IMR-90 (cell line): ENCODE data around the gene ZDHHC17. TPM values are rescaled to one million over a fixed set of nuclear protein-coding genes. Genes with fewer than 3 reads are reported as not detected.

ENCODE experiments used
- ATAC-seq: fragments of 200-7000 bp; cut with Tn5 transposase; 2 replicates; pipeline ENCODE4 v1.9.1; 2020; ENCODE audit warnings: low read depth, mild to moderate bottlenecking, moderate library complexity
- BruUV-seq: library from RNA; stranded (reverse); fragments of 400-500 nt; replicated peaks from 2 replicates; lab custom pipeline; 2021; lab: Mats Ljungman, UMichigan
- CTCF ChIA-PET: fragments of 300-600 bp; formaldehyde crosslinking; extraction: SDS; loops from one replicate; lab custom pipeline; 2021; ENCODE audit warnings: antibody characterized with exemption; lab: Yijun Ruan, JAX
- POLR2A ChIA-PET: fragments of 300-600 bp; sonication (Branson Sonifier 250); formaldehyde crosslinking; loops from one replicate; lab custom pipeline; 2022; ENCODE audit warnings: antibody characterized with exemption; ENCODE audit not compliant: unreplicated experiment; lab: Charles Lee
- DNase-seq: peaks from one replicate; pipeline ENCODE4 v3.0.0; 2013
- H2AFZ ChIP-seq: replicated peaks from 2 replicates; pipeline ENCODE3; 2013; ENCODE audit warnings: low read length, mild to moderate bottlenecking; ENCODE audit not compliant: poor library complexity
- H2AK5ac ChIP-seq: 2 replicates; pipeline ENCODE4 v1.6.1; 2013; ENCODE audit warnings: low read depth, low read length, inconsistent platforms
- H2AK9ac ChIP-seq: replicated peaks from 2 replicates; pipeline ENCODE3; 2013; ENCODE audit warnings: mild to moderate bottlenecking, low read depth, low read length, moderate library complexity; ENCODE audit not compliant: poor library complexity
- H2BK120ac ChIP-seq: 2 replicates; pipeline ENCODE4 v1.6.1; 2013; ENCODE audit warnings: low read depth, low read length, inconsistent platforms
- H2BK15ac ChIP-seq: 3 replicates; pipeline ENCODE4 v1.6.1; 2013; ENCODE audit warnings: low read depth, low read length, inconsistent platforms
- H2BK20ac ChIP-seq: 2 replicates; pipeline ENCODE4 v1.6.1; 2013; ENCODE audit warnings: low read depth, mild to moderate bottlenecking, inconsistent platforms, low read length, moderate library complexity
- H2BK5ac ChIP-seq: 2 replicates; pipeline ENCODE4 v1.6.1; 2013; ENCODE audit warnings: mild to moderate bottlenecking, low read depth, low read length, inconsistent platforms; ENCODE audit not compliant: poor library complexity, severe bottlenecking
- H3K14ac ChIP-seq: replicated peaks from 2 replicates; pipeline ENCODE4 v1.6.1; 2013; ENCODE audit warnings: low read depth, low read length, inconsistent platforms
- H3K18ac ChIP-seq: 2 replicates; pipeline ENCODE4 v1.6.1; 2013; ENCODE audit warnings: low read depth, low read length, control low read depth
- H3K23ac ChIP-seq: 2 replicates; pipeline ENCODE4 v1.6.1; 2013; ENCODE audit warnings: low read depth, low read length, inconsistent platforms
- H3K27ac ChIP-seq: 2 replicates; pipeline ENCODE4 v1.5.1; 2013; ENCODE audit warnings: mild to moderate bottlenecking, control low read depth, low read length; ENCODE audit not compliant: insufficient read depth
- H3K27me3 ChIP-seq: 2 replicates; pipeline ENCODE4 v1.6.1; 2013; ENCODE audit warnings: low read length; ENCODE audit not compliant: control insufficient read depth, insufficient read depth
- H3K36me3 ChIP-seq: 2 replicates; pipeline ENCODE4 v1.6.1; 2013; ENCODE audit warnings: low read length, mixed read lengths; ENCODE audit not compliant: control insufficient read depth, insufficient read depth
- H3K4ac ChIP-seq: 2 replicates; pipeline ENCODE4 v1.6.1; 2013; ENCODE audit warnings: low read depth, low read length, inconsistent platforms
- H3K4me1 ChIP-seq: 2 replicates; pipeline ENCODE4 v1.6.1; 2013; ENCODE audit warnings: low read length, mixed read lengths; ENCODE audit not compliant: control insufficient read depth, insufficient read depth
- H3K4me2 ChIP-seq: 2 replicates; pipeline ENCODE4 v1.6.1; 2013; ENCODE audit warnings: low read depth, mild to moderate bottlenecking, control low read depth, low read length, moderate library complexity
- H3K4me3 ChIP-seq: 2 replicates; pipeline ENCODE4 v1.5.1; 2013; ENCODE audit warnings: low read depth, mild to moderate bottlenecking, control low read depth, low read length, moderate library complexity; ENCODE audit not compliant: insufficient read depth
- H3K56ac ChIP-seq: 2 replicates; pipeline ENCODE4 v1.6.1; 2013; ENCODE audit warnings: low read length, inconsistent platforms; ENCODE audit not compliant: insufficient read depth; ENCODE audit errors: extremely low read depth
- H3K79me1 ChIP-seq, 2 experiments: 2 replicates each; pipeline ENCODE4 v1.6.1; 2013; ENCODE audit warnings: low read length in 2 of 2, inconsistent platforms in 1 of 2, low read depth in 1 of 2
- H3K9ac ChIP-seq: 2 replicates; pipeline ENCODE4 v1.6.1; 2013; ENCODE audit warnings: low read depth, low read length, control low read depth
- H3K9me1 ChIP-seq: 2 replicates; pipeline ENCODE4 v1.6.1; 2013; ENCODE audit warnings: low read length, inconsistent platforms; ENCODE audit not compliant: insufficient read depth
- H3K9me3 ChIP-seq: 2 replicates; pipeline ENCODE4 v1.6.1; 2013; ENCODE audit warnings: low read length; ENCODE audit not compliant: control insufficient read depth, insufficient read depth
- H4K20me1 ChIP-seq: 2 replicates; pipeline ENCODE4 v1.6.1; 2013; ENCODE audit warnings: low read length, inconsistent platforms; ENCODE audit not compliant: insufficient read depth
- H4K5ac ChIP-seq: 2 replicates; pipeline ENCODE4 v1.6.1; 2013; ENCODE audit warnings: mild to moderate bottlenecking, low read depth, low read length, control low read depth
- H4K8ac ChIP-seq, 2 experiments: 2 replicates each; pipeline ENCODE4 v1.6.1; 2013; ENCODE audit warnings: low read depth in 2 of 2, low read length in 2 of 2, control low read depth in 1 of 2, inconsistent platforms in 1 of 2
- H4K91ac ChIP-seq: 2 replicates; pipeline ENCODE4 v1.6.1; 2013; ENCODE audit warnings: low read depth, low read length, inconsistent platforms; ENCODE audit not compliant: insufficient read depth
- BHLHE40 ChIP-seq: fragments of 150-350 bp; IDR thresholded peaks from 2 replicates; pipeline ENCODE4 v1.6.1; 2016; ENCODE audit warnings: mild to moderate bottlenecking, low read depth, low read length
- CEBPB ChIP-seq: IDR thresholded peaks from 2 replicates; pipeline ENCODE4 v1.6.1; 2012; ENCODE audit warnings: low read depth, low read length, improper control_type of control experiment
- CHD1 ChIP-seq: IDR thresholded peaks from 2 replicates; pipeline ENCODE4 v1.6.1; 2012; ENCODE audit warnings: low read depth, low read length, improper control_type of control experiment
- FOS ChIP-seq: fragments of 150-350 bp; IDR thresholded peaks from 2 replicates; pipeline ENCODE4 v1.6.1; 2016; ENCODE audit warnings: low read depth, low read length
- MAFK ChIP-seq: IDR thresholded peaks from 2 replicates; pipeline ENCODE4 v1.6.1; 2012; ENCODE audit warnings: low read depth, low read length, improper control_type of control experiment
- MAZ ChIP-seq: IDR thresholded peaks from 2 replicates; pipeline ENCODE4 v1.6.1; 2012; ENCODE audit warnings: low read depth, mild to moderate bottlenecking, low read length, improper control_type of control experiment, moderate library complexity, borderline replicate concordance
- MXI1 ChIP-seq: IDR thresholded peaks from 2 replicates; pipeline ENCODE4 v1.6.1; 2012; ENCODE audit warnings: low read depth, mild to moderate bottlenecking, low read length, moderate library complexity, borderline replicate concordance
- NFE2L2 ChIP-seq: fragments of 150-350 bp; IDR thresholded peaks from 2 replicates; pipeline ENCODE4 v1.6.1; 2016; ENCODE audit warnings: low read depth, mild to moderate bottlenecking, low read length
- POLR2A ChIP-seq: IDR thresholded peaks from 2 replicates; pipeline ENCODE4 v1.6.1; 2012; ENCODE audit warnings: mild to moderate bottlenecking, low read depth, low read length
- RAD21 ChIP-seq: IDR thresholded peaks from 2 replicates; pipeline ENCODE4 v1.6.1; 2012; ENCODE audit warnings: low read length, improper control_type of control experiment
- RCOR1 ChIP-seq: IDR thresholded peaks from 2 replicates; pipeline ENCODE4 v1.6.1; 2012; ENCODE audit warnings: mild to moderate bottlenecking, low read length, improper control_type of control experiment; ENCODE audit not compliant: insufficient replicate concordance
- RFX5 ChIP-seq: IDR thresholded peaks from 2 replicates; pipeline ENCODE4 v1.8.0; 2012; ENCODE audit warnings: low read depth, mild to moderate bottlenecking, low read length, moderate library complexity
- SMC3 ChIP-seq: fragments of 150-350 bp; IDR thresholded peaks from 2 replicates; pipeline ENCODE4 v1.6.1; 2016; ENCODE audit warnings: low read depth, mild to moderate bottlenecking, antibody characterized with exemption, low read length, moderate library complexity
- USF2 ChIP-seq: fragments of 150-350 bp; IDR thresholded peaks from 2 replicates; pipeline ENCODE4 v1.6.1; 2017; ENCODE audit warnings: mild to moderate bottlenecking, antibody characterized with exemption, low read length, low read depth
- WGBS, 2 experiments: methylation state at CpG; one replicate each; pipeline versions ENCODE4 v1.1.5 to v1.1.7; 2013; ENCODE audit warnings: missing lambda C conversion rate in 2 of 2; ENCODE audit not compliant: insufficient read length in 1 of 2; ENCODE audit errors: extremely low coverage in 2 of 2; 5-methylcytosine and 5-hydroxymethylcytosine counted together
- dilution Hi-C: fragments of 300-500 bp; cut with HindIII; formaldehyde crosslinking; loops from one replicate; pipeline ENCODE4 v1.14.3; 2018; ENCODE audit warnings: low sequenced_read_pairs; ENCODE audit not compliant: unreplicated experiment
- in situ Hi-C: fragments of 300-500 bp; cut with MboI; formaldehyde crosslinking; loops from 3 replicates; pipeline ENCODE4 v1.14.3; 2019; ENCODE audit warnings: low sequenced_read_pairs, inconsistent platforms, mixed read lengths
- intact Hi-C: fragments of 100-400 bp; cut with micrococcal nuclease; formaldehyde crosslinking; loops from 2 replicates; pipeline ENCODE4 v1.10.0; 2022
- polyA plus RNA-seq, 3 experiments: library from polyadenylated mRNA; depleted of rRNA; stranded (reverse); fragments of >200 nt; gene quantifications; 2 replicates each; pipeline ENCODE4 v1.2.3, GENCODE V29; 2012; ENCODE audit warnings: low replicate concordance in 1 of 3
- total RNA-seq: library from RNA; depleted of rRNA; stranded (reverse); fragments of >200 nt; gene quantifications from 2 replicates; pipeline ENCODE4 v1.2.3, GENCODE V29; 2012
- TF ChIP-seq, protein P1 (sequence below): conservative IDR thresholded peaks from 2 replicates; pipeline ENCODE4 v1.5.1; 2012; ENCODE audit warnings: mild to moderate bottlenecking, low read depth, low read length, improper control_type of control experiment
- TF ChIP-seq, protein P2 (sequence below): fragments of 150-350 bp; IDR thresholded peaks from 2 replicates; pipeline ENCODE4 v1.6.1; 2016; ENCODE audit warnings: low read depth, mild to moderate bottlenecking, low read length, moderate library complexity, borderline replicate concordance

ZDHHC17 gene
- total and polyA plus RNA-seq, 2 of the 4 experiments (the other 2 are of a cell fraction) = 23.3 to 125 TPM

DNA sequence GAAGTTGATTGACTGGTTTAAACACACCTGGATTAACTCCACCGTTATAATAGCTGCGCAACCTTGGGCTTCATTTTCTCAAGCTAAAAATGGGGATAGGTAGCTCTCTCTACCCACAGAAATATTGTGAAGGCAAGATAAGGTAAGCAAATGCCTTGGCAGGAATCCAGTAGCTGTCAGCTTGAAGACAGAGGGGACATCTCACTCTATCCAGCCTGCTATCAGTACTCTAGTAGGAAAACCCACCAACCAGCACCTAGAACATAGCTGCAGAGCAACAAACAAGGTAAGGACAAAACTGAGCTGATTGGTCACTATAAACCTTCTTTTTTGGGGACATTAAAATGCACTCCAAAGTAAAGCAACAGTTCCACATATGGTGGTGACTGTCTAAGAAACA lies 107.2 kb downstream of the ZDHHC17 start:
- H3K9ac ChIP-seq = no peak overlapping the region
- no peak overlapping the region for H2AFZ ChIP-seq
- POLR2A ChIA-PET = no interaction called here
- no peak overlapping the region for H3K4me2 ChIP-seq
- H2BK20ac ChIP-seq = no peak overlapping the region
- no peak overlapping the region for H3K27ac ChIP-seq
- H3K27me3 ChIP-seq = no peaks in the 10 kb centered on the region
- H4K8ac ChIP-seq = no peak overlapping the region
- no peak overlapping the region for H2BK120ac ChIP-seq
- H3K4ac ChIP-seq = no peak overlapping the region
- DNase-seq (no peak), ATAC-seq (no peak)
- no peak overlapping the region for H4K5ac ChIP-seq
- WGBS, 2 experiments = no CpG with 5 or more reads among the region's 2 CpGs
- TF ChIP-seq CEBPB = no peak
- TF ChIP-seq, protein P1, sequence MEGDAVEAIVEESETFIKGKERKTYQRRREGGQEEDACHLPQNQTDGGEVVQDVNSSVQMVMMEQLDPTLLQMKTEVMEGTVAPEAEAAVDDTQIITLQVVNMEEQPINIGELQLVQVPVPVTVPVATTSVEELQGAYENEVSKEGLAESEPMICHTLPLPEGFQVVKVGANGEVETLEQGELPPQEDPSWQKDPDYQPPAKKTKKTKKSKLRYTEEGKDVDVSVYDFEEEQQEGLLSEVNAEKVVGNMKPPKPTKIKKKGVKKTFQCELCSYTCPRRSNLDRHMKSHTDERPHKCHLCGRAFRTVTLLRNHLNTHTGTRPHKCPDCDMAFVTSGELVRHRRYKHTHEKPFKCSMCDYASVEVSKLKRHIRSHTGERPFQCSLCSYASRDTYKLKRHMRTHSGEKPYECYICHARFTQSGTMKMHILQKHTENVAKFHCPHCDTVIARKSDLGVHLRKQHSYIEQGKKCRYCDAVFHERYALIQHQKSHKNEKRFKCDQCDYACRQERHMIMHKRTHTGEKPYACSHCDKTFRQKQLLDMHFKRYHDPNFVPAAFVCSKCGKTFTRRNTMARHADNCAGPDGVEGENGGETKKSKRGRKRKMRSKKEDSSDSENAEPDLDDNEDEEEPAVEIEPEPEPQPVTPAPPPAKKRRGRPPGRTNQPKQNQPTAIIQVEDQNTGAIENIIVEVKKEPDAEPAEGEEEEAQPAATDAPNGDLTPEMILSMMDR = no peak
- no peak for TF ChIP-seq MXI1
- no peak for TF ChIP-seq RCOR1
- TF ChIP-seq SMC3 = no peak
- no peak for TF ChIP-seq RFX5
- TF ChIP-seq NFE2L2 = no peak
- no peak for TF ChIP-seq MAZ
- TF ChIP-seq MAFK = no peak
- TF ChIP-seq BHLHE40 = no peak
- no peak for TF ChIP-seq POLR2A
- TF ChIP-seq RAD21 = no peak
- TF ChIP-seq FOS = no peak
- TF ChIP-seq CHD1 = no peak
- no peak for TF ChIP-seq USF2
- TF ChIP-seq, protein P2, sequence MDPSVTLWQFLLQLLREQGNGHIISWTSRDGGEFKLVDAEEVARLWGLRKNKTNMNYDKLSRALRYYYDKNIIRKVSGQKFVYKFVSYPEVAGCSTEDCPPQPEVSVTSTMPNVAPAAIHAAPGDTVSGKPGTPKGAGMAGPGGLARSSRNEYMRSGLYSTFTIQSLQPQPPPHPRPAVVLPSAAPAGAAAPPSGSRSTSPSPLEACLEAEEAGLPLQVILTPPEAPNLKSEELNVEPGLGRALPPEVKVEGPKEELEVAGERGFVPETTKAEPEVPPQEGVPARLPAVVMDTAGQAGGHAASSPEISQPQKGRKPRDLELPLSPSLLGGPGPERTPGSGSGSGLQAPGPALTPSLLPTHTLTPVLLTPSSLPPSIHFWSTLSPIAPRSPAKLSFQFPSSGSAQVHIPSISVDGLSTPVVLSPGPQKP = no peak
- peaks cover 24% of the 10 kb centered on the region for H4K20me1 ChIP-seq
- dilution Hi-C loops = no loop called here
- H3K9me3 ChIP-seq = no peaks in the 10 kb centered on the region
- H3K56ac ChIP-seq = no peak overlapping the region
- no peak overlapping the region for H2AK9ac ChIP-seq
- peaks cover 7% of the 10 kb centered on the region; the same call in 1 of the 2 replicates for H3K9me1 ChIP-seq
- H3K14ac ChIP-seq = no peak overlapping the region
- H2BK5ac ChIP-seq = no peak overlapping the region
- H2BK15ac ChIP-seq = no peak overlapping the region
- in situ Hi-C loops = no loop called here
- H3K18ac ChIP-seq = no peak overlapping the region
- peaks cover 29 to 89% of the 10 kb centered on the region in 2 experiments for H3K79me1 ChIP-seq
- H3K4me3 ChIP-seq = no peak overlapping the region
- intact Hi-C loops = no loop called here
- peaks cover 8% of the 10 kb centered on the region for H3K36me3 ChIP-seq
- BruUV-seq = no TSS peak
- H2AK5ac ChIP-seq = no peak overlapping the region
- no peak overlapping the region for H3K23ac ChIP-seq
- H3K4me1 ChIP-seq = peaks cover 9% of the 10 kb centered on the region
- no peak overlapping the region for H4K91ac ChIP-seq
- CTCF ChIA-PET = interaction anchor here (0.8 kb wide), 1 partner anchor 1083 kb away, joined by 3 read pairs; no protein-coding TSS in a partner anchor
